ENCODE data around the gene RBM23.

DNA sequence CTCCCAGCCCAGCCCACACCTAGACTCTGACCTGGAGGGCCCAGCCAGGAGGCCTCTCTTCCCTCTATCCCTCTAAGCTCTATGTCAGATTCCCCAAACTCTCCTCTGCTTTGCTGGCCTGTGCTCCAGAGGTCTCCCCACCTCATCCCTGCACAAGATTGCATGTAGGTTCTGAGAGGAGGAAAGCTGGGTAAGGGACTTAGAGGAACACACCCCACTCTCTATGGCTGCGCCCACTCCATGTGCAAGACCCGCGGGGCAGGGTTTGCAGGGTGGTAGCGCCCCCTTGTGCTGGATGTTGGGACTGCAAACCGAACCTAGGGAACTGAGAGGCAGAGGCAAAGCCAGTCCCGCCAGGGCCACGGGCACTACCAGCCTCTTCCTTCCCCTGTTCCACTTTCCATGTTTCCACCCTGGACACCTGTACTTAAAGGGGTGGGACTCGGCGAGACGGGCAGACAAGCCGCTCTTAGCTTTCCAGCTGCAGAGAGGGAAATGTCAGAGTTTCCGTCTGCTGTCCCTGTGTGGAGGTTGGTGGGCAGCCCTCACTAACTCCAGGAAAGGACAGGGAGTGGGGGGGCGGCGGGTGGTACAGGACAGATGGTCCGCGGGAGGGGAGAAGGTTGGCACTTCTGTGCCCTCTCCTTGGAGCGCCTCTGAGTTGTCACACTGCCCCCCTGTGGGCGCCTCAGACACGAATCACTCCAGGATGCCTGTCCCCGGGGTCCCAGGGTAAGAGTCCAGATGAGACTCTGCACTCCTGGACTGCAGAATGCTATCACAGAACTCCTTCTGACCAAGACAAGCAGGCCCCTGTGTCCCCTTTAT is 65.8 kb downstream of the RBM23 start:
- TF ChIP-seq, protein P1, sequence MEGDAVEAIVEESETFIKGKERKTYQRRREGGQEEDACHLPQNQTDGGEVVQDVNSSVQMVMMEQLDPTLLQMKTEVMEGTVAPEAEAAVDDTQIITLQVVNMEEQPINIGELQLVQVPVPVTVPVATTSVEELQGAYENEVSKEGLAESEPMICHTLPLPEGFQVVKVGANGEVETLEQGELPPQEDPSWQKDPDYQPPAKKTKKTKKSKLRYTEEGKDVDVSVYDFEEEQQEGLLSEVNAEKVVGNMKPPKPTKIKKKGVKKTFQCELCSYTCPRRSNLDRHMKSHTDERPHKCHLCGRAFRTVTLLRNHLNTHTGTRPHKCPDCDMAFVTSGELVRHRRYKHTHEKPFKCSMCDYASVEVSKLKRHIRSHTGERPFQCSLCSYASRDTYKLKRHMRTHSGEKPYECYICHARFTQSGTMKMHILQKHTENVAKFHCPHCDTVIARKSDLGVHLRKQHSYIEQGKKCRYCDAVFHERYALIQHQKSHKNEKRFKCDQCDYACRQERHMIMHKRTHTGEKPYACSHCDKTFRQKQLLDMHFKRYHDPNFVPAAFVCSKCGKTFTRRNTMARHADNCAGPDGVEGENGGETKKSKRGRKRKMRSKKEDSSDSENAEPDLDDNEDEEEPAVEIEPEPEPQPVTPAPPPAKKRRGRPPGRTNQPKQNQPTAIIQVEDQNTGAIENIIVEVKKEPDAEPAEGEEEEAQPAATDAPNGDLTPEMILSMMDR (IDR thresholded peaks at IDR 0.05; ENCODE audit: low read depth, low read length) = peak; percentile 91
- no peak for TF ChIP-seq POLR2A (IDR thresholded peaks at IDR 0.05; ENCODE audit: extremely low read depth, insufficient read length)
- TF ChIP-seq, protein P2, sequence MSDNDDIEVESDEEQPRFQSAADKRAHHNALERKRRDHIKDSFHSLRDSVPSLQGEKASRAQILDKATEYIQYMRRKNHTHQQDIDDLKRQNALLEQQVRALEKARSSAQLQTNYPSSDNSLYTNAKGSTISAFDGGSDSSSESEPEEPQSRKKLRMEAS (IDR thresholded peaks at IDR 0.05; ENCODE audit: low read depth, low read length) = peak; percentile 80
